Adrenal gland (tissue), 5 donors: ENCODE measurements around the gene KRTAP10-3.

Source experiments
- POLR2A ChIP-seq, 2 donors: fragments of 450-650 bp; IDR thresholded peaks; one replicate each; pipeline ENCODE4 v1.6.1; 2017; ENCODE audit warnings: antibody characterized with exemption in 2 of 2, mild to moderate bottlenecking in 2 of 2, moderate library complexity in 1 of 2
- TF ChIP-seq, protein P1 (sequence below), 6 experiments: fragments of 450-650 bp in 4 of 6; fragments of 200-600 bp in 2 of 6; sonication (generic) in 1 of 6; IDR thresholded peaks; 1 replicate in 5 of 6; 2 replicates in 1 of 6; pipeline versions ENCODE4 v1.5.1 to v1.8.0; 2016 to 2021; ENCODE audit warnings: antibody characterized with exemption in 6 of 6, mild to moderate bottlenecking in 2 of 6, moderate library complexity in 1 of 6
- donor health status: DM: no; HTN: no; CAD: no.

DNA sequence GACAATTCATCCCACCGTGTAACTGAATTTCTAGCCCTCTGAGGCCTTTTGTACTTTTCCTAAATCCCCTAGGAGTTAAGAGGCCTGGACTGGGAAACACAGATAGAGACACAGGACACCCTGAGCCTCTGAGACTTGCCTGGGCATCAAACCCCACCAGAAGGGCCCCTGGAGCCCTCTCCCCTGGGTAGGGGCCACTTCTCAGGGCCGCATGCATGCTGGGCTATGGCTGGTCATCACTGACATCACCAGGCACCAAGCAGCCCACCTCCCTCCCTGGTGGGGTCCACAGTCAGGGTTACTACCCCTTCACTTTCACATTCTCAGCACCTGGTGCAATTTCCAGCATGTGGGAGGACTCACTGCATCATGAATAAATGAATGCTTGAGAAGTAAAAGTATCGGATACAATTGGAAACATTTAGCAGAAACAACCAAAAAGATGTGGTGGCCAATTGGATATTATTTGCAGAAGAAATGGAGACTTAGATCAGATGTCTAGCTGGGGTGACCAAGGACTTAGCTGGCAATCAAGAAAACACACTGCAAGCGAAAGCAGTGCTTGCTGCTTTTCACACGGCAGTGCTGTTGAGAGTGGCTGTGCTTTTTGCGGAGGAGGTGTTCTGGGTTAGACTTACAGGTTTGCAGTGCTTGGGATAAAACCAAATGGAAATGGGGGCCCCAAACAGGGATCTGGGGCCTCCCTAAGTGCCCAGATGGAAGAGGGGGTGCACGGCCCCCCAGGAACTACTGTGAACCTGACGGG lies 40.9 kb upstream of the KRTAP10-3 start:
- TF ChIP-seq, protein P1, sequence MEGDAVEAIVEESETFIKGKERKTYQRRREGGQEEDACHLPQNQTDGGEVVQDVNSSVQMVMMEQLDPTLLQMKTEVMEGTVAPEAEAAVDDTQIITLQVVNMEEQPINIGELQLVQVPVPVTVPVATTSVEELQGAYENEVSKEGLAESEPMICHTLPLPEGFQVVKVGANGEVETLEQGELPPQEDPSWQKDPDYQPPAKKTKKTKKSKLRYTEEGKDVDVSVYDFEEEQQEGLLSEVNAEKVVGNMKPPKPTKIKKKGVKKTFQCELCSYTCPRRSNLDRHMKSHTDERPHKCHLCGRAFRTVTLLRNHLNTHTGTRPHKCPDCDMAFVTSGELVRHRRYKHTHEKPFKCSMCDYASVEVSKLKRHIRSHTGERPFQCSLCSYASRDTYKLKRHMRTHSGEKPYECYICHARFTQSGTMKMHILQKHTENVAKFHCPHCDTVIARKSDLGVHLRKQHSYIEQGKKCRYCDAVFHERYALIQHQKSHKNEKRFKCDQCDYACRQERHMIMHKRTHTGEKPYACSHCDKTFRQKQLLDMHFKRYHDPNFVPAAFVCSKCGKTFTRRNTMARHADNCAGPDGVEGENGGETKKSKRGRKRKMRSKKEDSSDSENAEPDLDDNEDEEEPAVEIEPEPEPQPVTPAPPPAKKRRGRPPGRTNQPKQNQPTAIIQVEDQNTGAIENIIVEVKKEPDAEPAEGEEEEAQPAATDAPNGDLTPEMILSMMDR (IDR thresholded peaks at IDR 0.05), result no peak
- TF ChIP-seq POLR2A (IDR thresholded peaks at IDR 0.05), result no peak
